ENCODE data around the gene KCNJ2.

KCNJ2 gene

DNA sequence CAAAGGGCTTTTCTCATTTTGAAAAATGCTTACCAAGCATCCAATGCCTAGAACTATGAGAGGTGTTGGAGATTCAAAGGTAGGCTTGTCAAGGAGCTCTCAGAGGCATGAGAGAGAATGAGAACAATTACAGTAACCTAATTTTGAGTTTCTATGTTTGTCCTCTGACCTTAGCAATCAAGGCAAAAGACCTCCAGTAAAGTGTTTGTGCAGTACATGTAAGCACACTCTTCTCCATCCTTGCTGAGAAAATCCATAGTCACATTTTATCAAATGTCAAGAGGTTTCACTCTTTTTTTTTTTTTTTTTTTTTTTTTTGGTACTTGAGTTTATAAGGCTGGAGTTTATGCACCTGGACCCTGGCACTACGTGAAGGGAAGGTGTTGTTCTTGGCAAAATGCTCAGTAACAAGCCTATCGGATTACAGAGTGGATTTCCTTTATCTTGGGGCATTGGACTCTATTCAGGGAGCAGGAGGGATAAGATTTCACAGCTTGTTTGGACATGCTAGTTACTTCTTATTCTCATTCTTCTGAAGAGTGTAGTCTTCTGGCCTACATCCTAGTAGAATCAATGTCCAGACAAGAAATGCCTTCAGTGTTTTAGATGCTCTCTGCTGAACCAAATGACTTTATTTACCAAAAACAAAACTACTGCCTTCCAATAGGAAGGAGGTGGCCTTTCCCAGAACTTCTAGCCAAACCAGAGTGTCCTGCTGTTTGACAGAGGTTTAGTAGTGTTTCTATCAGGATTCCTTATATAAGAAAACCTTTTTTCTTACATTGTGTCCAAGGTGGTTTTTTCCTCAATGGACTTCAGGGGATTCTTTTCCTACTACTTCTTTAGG, 21.9 kb downstream of the KCNJ2 start:
- H4K20me1 ChIP-seq = no peaks in the 10 kb centered on the region
- no peak overlapping the region for H3K4me2 ChIP-seq
- no peaks in the 10 kb centered on the region for H3K36me3 ChIP-seq
- no peak overlapping the region for H3K9ac ChIP-seq
- no peaks in the 10 kb centered on the region for H3K9me3 ChIP-seq
- no peak overlapping the region for H3K27ac ChIP-seq
- TF ChIP-seq Cebpa-rat (IDR thresholded peaks at IDR 0.05) = no peak
- H3K27me3 ChIP-seq = no peaks in the 10 kb centered on the region
- no peaks in the 10 kb centered on the region for H3K4me1 ChIP-seq
- no peak overlapping the region for H3K4me3 ChIP-seq

DNA sequence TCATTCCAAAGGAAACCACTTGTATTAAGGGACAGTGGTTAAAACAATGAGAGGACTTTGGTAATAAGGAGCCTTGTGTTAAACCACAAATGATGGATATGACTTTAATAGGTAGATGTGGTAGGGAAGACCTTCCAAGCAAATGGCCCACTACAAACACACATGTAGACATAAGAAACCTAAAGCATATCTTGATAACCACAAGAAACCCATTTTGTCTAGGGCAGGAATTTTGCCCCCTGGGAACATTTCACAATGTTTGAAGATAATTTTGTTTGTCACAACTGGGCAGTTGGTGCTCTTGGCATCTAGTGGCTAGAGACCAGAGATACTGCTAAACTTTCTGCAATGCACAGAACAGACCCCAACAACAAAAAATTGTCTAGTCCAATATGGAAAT, 25.8 kb downstream of the KCNJ2 start:
- H3K27me3 ChIP-seq = no peaks in the 10 kb centered on the region
- no peaks in the 10 kb centered on the region for H3K4me1 ChIP-seq
- no peak overlapping the region for H3K9ac ChIP-seq
- H4K20me1 ChIP-seq = no peaks in the 10 kb centered on the region
- no peak overlapping the region for H3K27ac ChIP-seq
- TF ChIP-seq Cebpa-rat (IDR thresholded peaks at IDR 0.05) = no peak
- no peaks in the 10 kb centered on the region for H3K9me3 ChIP-seq
- H3K36me3 ChIP-seq = no peaks in the 10 kb centered on the region
- H3K4me2 ChIP-seq = no peak overlapping the region
- no peak overlapping the region for H3K4me3 ChIP-seq

DNA sequence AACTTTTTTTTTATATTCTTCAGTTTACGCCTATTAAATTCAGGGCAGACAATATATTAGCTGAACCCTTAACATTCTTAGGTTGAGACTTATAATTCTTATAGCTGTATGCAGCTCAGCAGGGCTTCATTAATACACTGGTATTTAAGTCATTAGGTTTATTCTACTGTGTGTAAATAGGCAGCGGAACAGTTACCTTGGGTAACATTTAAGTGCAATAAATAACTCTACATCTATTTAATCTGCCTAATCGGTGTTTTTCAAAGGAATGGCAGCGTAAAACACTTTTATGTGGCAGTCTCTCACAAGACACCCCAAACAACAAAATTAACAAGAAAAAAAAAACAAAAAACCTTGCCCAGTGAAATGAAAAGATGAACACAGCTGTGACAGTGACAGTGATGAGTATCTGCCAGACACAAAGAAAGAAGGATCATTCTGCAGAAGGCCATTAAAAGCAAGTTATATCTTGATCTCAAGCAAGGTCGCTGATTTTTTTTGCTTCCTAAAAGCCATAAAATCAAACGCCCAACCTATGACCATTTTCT, 32.6 kb downstream of the KCNJ2 start:
- H3K4me1 ChIP-seq = 0 out of 2 replicates have a peak, but pooled peaks cover 6% of the 10 kb centered on the region
- TF ChIP-seq Cebpa-rat (IDR thresholded peaks at IDR 0.05) = no peak

DNA sequence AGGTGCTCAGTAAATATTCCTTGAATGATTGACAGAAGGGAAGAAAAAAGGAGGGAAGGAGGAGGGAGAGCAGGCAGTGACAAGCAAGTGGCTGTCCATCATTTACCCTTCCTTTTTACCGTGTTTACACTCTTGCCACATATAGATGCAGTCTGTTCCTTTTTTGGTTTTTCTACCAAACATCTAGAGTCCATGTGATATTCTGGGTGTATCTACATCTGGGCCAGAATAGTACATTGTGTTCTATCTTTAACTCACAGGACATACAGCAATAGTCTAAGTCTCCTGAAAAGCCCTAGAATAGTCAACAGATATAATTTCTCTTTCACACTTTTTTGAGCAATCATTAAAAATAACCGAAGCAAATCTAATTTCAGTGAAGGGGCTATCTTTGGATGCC, 33.5 kb downstream of the KCNJ2 start:
- TF ChIP-seq Cebpa-rat (IDR thresholded peaks at IDR 0.05) = no peak
- Histone ChIP-seq H3K4me1 (0 out of 2 replicates have a peak, but pooled peaks cover 6% of the 10 kb centered on the region), H3K36me3 (no peaks in the 10 kb centered on the region), H3K27ac (no peak overlapping the region), H3K9ac (no peak overlapping the region), H3K9me3 (no peaks in the 10 kb centered on the region), H3K4me3 (no peak overlapping the region), H3K27me3 (no peaks in the 10 kb centered on the region), H4K20me1 (no peaks in the 10 kb centered on the region), H3K4me2 (no peak overlapping the region)

More for the DNA sequence above, 32.6 kb downstream of the KCNJ2 start:
- no peak overlapping the region for H3K9ac ChIP-seq
- H3K4me2 ChIP-seq = no peak overlapping the region
- H3K4me3 ChIP-seq = no peak overlapping the region
- no peaks in the 10 kb centered on the region for H3K27me3 ChIP-seq
- H4K20me1 ChIP-seq = no peaks in the 10 kb centered on the region
- H3K9me3 ChIP-seq = no peaks in the 10 kb centered on the region
- no peaks in the 10 kb centered on the region for H3K36me3 ChIP-seq
- H3K27ac ChIP-seq = no peak overlapping the region

DNA sequence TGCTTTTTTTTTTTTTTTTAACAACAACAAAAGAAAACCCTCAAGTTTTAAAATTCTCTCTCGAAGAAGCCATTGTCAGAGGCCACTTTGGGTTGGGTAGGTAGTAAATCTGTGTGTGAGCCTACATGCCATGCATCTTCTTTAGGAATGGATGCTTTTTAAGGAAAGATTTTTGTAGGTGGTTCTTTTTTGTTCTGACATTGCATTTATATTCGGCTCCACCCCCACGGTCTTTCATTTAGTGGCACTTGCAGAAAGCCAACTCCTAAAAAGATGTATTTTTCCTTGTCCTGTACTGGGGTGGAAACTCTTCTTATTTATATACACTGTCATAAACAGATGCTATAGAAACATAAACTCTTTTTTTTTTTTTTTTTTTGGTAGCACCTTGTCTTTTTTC, 35.1 kb downstream of the KCNJ2 start:
- Histone ChIP-seq H3K9ac (no peak overlapping the region), H4K20me1 (no peaks in the 10 kb centered on the region), H3K4me1 (peaks cover 14% of the 10 kb centered on the region), H3K27ac (no peak overlapping the region), H3K27me3 (no peaks in the 10 kb centered on the region), H3K4me2 (no peak overlapping the region), H3K9me3 (no peaks in the 10 kb centered on the region), H3K36me3 (no peaks in the 10 kb centered on the region), H3K4me3 (no peak overlapping the region)
- no peak for TF ChIP-seq Cebpa-rat (IDR thresholded peaks at IDR 0.05)

DNA sequence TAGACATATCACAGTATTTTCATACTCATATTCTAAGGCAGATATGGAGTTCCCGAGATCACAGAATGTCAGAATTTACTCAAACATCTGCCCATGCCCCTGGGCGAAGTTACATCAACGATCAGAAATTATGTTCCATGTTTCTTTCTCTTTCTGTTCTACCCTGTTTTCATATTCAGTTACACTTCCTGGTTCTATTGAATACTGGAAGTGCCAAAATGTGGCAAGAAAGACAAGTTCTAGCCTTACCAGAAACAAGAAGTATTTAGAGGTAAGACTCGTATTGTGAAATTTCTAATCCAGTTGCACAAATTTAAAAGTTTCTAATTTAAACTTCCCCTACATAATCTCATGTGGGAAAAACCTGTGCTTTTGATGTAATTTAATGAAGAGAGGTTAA, 36.1 kb downstream of the KCNJ2 start:
- peaks cover 17% of the 10 kb centered on the region for H3K4me1 ChIP-seq
- no peaks in the 10 kb centered on the region for H4K20me1 ChIP-seq
- no peaks in the 10 kb centered on the region for H3K27me3 ChIP-seq
- no peaks in the 10 kb centered on the region for H3K9me3 ChIP-seq
- H3K36me3 ChIP-seq = no peaks in the 10 kb centered on the region
- no peak overlapping the region for H3K4me2 ChIP-seq
- no peak overlapping the region for H3K4me3 ChIP-seq
- H3K27ac ChIP-seq = no peak overlapping the region
- TF ChIP-seq Cebpa-rat (IDR thresholded peaks at IDR 0.05) = no peak
- no peak overlapping the region for H3K9ac ChIP-seq

DNA sequence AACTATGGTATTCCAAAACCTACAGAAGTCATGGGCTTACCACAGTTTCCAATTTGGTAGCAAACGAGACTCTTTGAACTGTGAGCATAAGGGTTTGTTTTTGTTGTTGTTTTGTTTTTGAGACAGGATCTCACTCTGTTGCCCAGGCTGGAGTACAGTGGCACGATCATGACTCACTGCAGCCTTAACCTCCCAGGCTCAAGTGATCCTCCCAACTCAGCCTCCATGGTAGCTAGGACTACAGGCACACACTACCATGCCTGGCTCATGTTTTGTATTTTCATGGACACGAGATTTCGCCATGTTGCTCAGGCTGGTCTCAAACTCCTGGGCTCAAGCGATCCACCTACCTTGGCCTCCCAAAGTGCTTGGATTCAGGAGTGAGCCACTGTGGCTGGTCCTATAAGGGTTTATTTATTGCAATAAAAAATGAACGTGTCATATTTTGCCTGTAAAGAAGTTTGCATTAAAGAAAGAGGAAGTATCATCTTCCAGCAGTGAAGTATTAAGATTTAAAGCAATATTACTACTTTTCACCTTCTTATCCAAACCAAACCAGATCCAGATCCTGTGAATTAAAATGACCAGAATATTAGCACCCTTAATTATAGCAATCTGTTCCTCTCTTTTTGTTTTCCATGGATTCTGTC, 37.2 kb downstream of the KCNJ2 start:
- no peaks in the 10 kb centered on the region for H4K20me1 ChIP-seq
- TF ChIP-seq Cebpa-rat (IDR thresholded peaks at IDR 0.05) = no peak
- H3K4me2 ChIP-seq = no peak overlapping the region
- no peaks in the 10 kb centered on the region for H3K27me3 ChIP-seq
- H3K27ac ChIP-seq = no peak overlapping the region
- peaks cover 17% of the 10 kb centered on the region for H3K4me1 ChIP-seq
- H3K4me3 ChIP-seq = no peak overlapping the region
- no peaks in the 10 kb centered on the region for H3K9me3 ChIP-seq
- H3K9ac ChIP-seq = no peak overlapping the region
- H3K36me3 ChIP-seq = no peaks in the 10 kb centered on the region

DNA sequence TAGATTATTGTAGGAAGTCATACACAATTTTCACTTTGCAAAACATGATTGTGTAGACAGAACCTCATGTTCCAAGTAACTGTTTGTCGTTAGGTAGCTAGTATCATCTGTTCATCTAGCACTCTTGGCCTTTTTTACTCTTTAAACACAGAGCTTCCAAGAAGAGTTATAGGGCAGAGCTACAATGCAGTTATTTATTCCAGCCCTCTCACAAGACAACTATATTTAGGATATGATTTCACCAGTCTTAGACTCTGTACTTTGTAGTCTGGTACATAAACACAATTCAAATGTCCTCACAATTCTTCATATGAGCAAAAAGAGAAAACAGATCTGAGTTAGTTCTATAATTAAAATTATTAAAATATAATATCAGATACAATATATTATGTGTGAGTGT, 37.9 kb downstream of the KCNJ2 start:
- H3K4me1 ChIP-seq = peaks cover 17% of the 10 kb centered on the region

DNA sequence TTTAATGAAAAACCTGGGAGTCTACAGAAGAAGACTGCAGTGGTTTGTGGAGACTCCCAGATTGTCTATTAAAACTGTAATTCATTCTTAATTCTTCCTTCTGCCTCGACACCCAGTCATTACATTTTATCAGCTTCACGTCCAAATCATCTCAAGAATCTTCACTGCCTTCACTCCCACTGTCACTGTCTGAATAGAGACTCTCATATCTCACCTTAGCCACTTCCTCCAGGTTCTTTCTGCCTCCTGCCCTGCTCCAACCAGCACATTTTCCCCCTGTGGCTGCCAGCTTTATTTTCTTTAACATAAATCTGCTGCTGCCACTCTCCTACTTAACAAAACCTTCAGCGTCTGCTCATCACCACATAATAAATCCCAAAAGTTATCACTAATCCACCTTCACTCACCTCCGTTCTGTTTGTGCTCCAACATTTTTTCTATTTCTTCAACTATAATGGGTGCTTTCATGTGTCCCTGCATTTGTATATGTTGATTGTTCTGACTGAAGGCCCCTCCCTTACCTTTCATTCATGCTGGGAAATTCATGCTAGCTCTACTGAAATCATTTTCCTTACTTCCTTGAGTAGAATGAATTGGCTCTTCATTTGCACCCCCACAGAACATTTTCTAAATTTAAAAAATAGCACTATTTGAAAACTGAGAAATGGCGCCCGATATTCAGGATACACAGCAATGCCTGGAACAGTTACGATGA, 38.9 kb downstream of the KCNJ2 start:
- peaks cover 11% of the 10 kb centered on the region for H3K4me1 ChIP-seq
- no peak overlapping the region for H3K9ac ChIP-seq
- H4K20me1 ChIP-seq = no peaks in the 10 kb centered on the region
- H3K27ac ChIP-seq = no peak overlapping the region
- H3K36me3 ChIP-seq = no peaks in the 10 kb centered on the region
- TF ChIP-seq Cebpa-rat (IDR thresholded peaks at IDR 0.05) = no peak
- no peak overlapping the region for H3K4me2 ChIP-seq
- no peak overlapping the region for H3K4me3 ChIP-seq
- H3K9me3 ChIP-seq = peaks cover 5% of the 10 kb centered on the region
- H3K27me3 ChIP-seq = no peaks in the 10 kb centered on the region

More for the DNA sequence above, 37.9 kb downstream of the KCNJ2 start:
- H3K4me3 ChIP-seq = no peak overlapping the region
- H3K27me3 ChIP-seq = no peaks in the 10 kb centered on the region
- no peak overlapping the region for H3K27ac ChIP-seq
- no peak for TF ChIP-seq Cebpa-rat (IDR thresholded peaks at IDR 0.05)
- no peaks in the 10 kb centered on the region for H4K20me1 ChIP-seq
- H3K9me3 ChIP-seq = no peaks in the 10 kb centered on the region
- H3K36me3 ChIP-seq = no peaks in the 10 kb centered on the region
- H3K4me2 ChIP-seq = no peak overlapping the region
- no peak overlapping the region for H3K9ac ChIP-seq
